HCT116 (cell line): Measurements from ENCODE around the gene DSTYK. TPM values are rescaled to one million over a fixed set of nuclear protein-coding genes. Genes with fewer than 3 reads are reported as not detected.
A peak's percentile ranks its signal among the peaks of the same experiment; 100 is the strongest.

Experiments
- ATAC-seq: fragments of 200-7000 bp; cut with Tn5 transposase; 2 replicates; pipeline ENCODE4 v1.9.1; 2020; ENCODE audit warnings: mild to moderate bottlenecking, moderate library complexity
- BruUV-seq: library from RNA; stranded (reverse); fragments of 400-500 nt; replicated peaks from 2 replicates; lab custom pipeline; 2021; lab: Mats Ljungman, UMichigan
- CTCF ChIA-PET: fragments of 300-600 bp; sonication (Branson Sonifier 250); formaldehyde crosslinking; loops from one replicate; lab custom pipeline; 2021; ENCODE audit warnings: antibody characterized with exemption; lab: Charles Lee
- POLR2A ChIA-PET: fragments of 300-600, 350-600 bp; sonication (Branson Sonifier 250); formaldehyde crosslinking; loops from one replicate; lab custom pipeline; 2021; ENCODE audit warnings: antibody characterized with exemption; lab: Charles Lee
- RAD21 ChIA-PET, 2 experiments: fragments of 300-600 bp; sonication (Branson Sonifier 250); formaldehyde crosslinking; loops; one replicate each; lab custom pipeline; 2023; ENCODE audit warnings: low total read pairs in 2 of 2; ENCODE audit not compliant: uncharacterized antibody in 2 of 2, unreplicated experiment in 2 of 2, low non-redundant PET in 1 of 2; lab: Charles Lee
- DNase-seq: peaks from one replicate; pipeline ENCODE4 v3.0.0-alpha.2; 2010; ENCODE audit warnings: low read depth, low spot score
- H2AFZ ChIP-seq: fragments of 200-600 bp; shearing (Covaris generic), sonication (generic); 2 replicates; pipeline ENCODE4 v1.6.1; 2017; ENCODE audit warnings: low read depth, mixed run types, mixed read lengths, antibody characterized with exemption, low read length; ENCODE audit not compliant: poor library complexity, severe bottlenecking
- H3K27ac ChIP-seq: 2 replicates; pipeline ENCODE4 v1.5.1; 2012; ENCODE audit warnings: low read depth, low read length
- H3K27me3 ChIP-seq: fragments of 200-600 bp; sonication (generic); 2 replicates; pipeline ENCODE4 v1.6.1; 2016; ENCODE audit warnings: mixed run types, low read length, mixed read lengths; ENCODE audit not compliant: insufficient read depth
- H3K36me3 ChIP-seq, 2 experiments: fragments of 200-500 bp in 1 of 2; fragments of 200-600 bp in 1 of 2; sonication (Bioruptor generic) in 1 of 2; sonication (generic) in 1 of 2; 2 replicates each; pipeline versions ENCODE4 v1.5.1 to v1.6.1; 2014 to 2016; ENCODE audit warnings: low read length in 2 of 2, inconsistent platforms in 1 of 2, mixed read lengths in 1 of 2, mixed run types in 1 of 2; ENCODE audit not compliant: insufficient read depth in 2 of 2, control insufficient read depth in 1 of 2
- H3K4me1 ChIP-seq, 2 experiments: fragments of 200-600 bp in 1 of 2; sonication (generic) in 1 of 2; 2 replicates each; pipeline versions ENCODE4 v1.5.1 to v1.6.1; 2012 to 2017; ENCODE audit warnings: low read length in 2 of 2, inconsistent platforms in 1 of 2, mild to moderate bottlenecking in 1 of 2, mixed read lengths in 1 of 2, mixed run types in 1 of 2, moderate library complexity in 1 of 2; ENCODE audit not compliant: insufficient read depth in 2 of 2, control insufficient read depth in 1 of 2
- H3K4me2 ChIP-seq: fragments of 200-600 bp; sonication (generic); 2 replicates; pipeline ENCODE4 v1.6.1; 2017; ENCODE audit warnings: mixed run types, low read length, mixed read lengths
- H3K4me3 ChIP-seq, 2 experiments: fragments of 200-600 bp in 1 of 2; sonication (generic) in 1 of 2; replicated peaks in 1 of 2; 2 replicates each; pipeline ENCODE4 v1.5.1; 2011 to 2016; ENCODE audit warnings: low read length in 2 of 2, control low read depth in 1 of 2, low read depth in 1 of 2, mild to moderate bottlenecking in 1 of 2, mixed read lengths in 1 of 2, mixed run types in 1 of 2
- H3K79me2 ChIP-seq: fragments of 200-600 bp; sonication (generic); 2 replicates; pipeline ENCODE4 v1.6.1; 2017; ENCODE audit warnings: mild to moderate bottlenecking, mixed run types, low read length, moderate library complexity, mixed read lengths; ENCODE audit not compliant: insufficient read depth
- H3K9ac ChIP-seq: fragments of 200-600 bp; sonication (generic); 2 replicates; pipeline ENCODE4 v1.6.1; 2016; ENCODE audit warnings: low read length, mixed read lengths
- H3K9me2 ChIP-seq: fragments of 200-600 bp; sonication (generic), shearing (Covaris generic); 2 replicates; pipeline ENCODE4 v1.6.1; 2017; ENCODE audit warnings: mixed run types, mild to moderate bottlenecking, moderate library complexity; ENCODE audit not compliant: insufficient read depth
- H3K9me3 ChIP-seq, 2 experiments: fragments of 200-500 bp in 1 of 2; fragments of 200-600 bp in 1 of 2; sonication (Bioruptor generic) in 1 of 2; sonication (generic) in 1 of 2; 2 replicates each; pipeline ENCODE4 v1.6.1; 2014 to 2017; ENCODE audit warnings: low read length in 2 of 2, mixed read lengths in 2 of 2, inconsistent platforms in 1 of 2, low read depth in 1 of 2, mild to moderate bottlenecking in 1 of 2, mixed run types in 1 of 2, moderate library complexity in 1 of 2; ENCODE audit not compliant: control insufficient read depth in 1 of 2, insufficient read depth in 1 of 2
- H4K20me1 ChIP-seq: fragments of 200-600 bp; sonication (generic), shearing (Covaris generic); 2 replicates; pipeline ENCODE4 v1.6.1; 2017; ENCODE audit warnings: mixed run types, mild to moderate bottlenecking, moderate library complexity; ENCODE audit not compliant: insufficient read depth
- ATF3 ChIP-seq: IDR thresholded peaks from 2 replicates; pipeline ENCODE4 v1.6.1; 2012
- CBX3 ChIP-seq: IDR thresholded peaks from 2 replicates; pipeline ENCODE4 v1.6.1; 2012; ENCODE audit warnings: low read depth
- CEBPB ChIP-seq: IDR thresholded peaks from 2 replicates; pipeline ENCODE4 v1.6.1; 2012; ENCODE audit warnings: low read depth
- CTCF ChIP-seq, 3 experiments: fragments of 200-600 bp in 1 of 3; sonication (generic) in 1 of 3; IDR thresholded peaks in 2 of 3; conservative IDR thresholded peaks in 1 of 3; 2 replicates each; pipeline ENCODE4 v1.5.1; 2012 to 2017; ENCODE audit warnings: low read depth in 2 of 3, low read length in 2 of 3, antibody characterized with exemption in 1 of 3, borderline replicate concordance in 1 of 3, control low read depth in 1 of 3, mild to moderate bottlenecking in 1 of 3, mixed read lengths in 1 of 3, mixed run types in 1 of 3, moderate library complexity in 1 of 3; ENCODE audit not compliant: insufficient read depth in 1 of 3
- EGR1 ChIP-seq: IDR thresholded peaks from 2 replicates; pipeline ENCODE4 v1.6.1; 2012; ENCODE audit warnings: low read depth
- ELF1 ChIP-seq: IDR thresholded peaks from 2 replicates; pipeline ENCODE4 v1.6.1; 2012; ENCODE audit warnings: low read depth, borderline replicate concordance
- JUND ChIP-seq: IDR thresholded peaks from 2 replicates; pipeline ENCODE4 v1.6.1; 2012
- MAX ChIP-seq: IDR thresholded peaks from 2 replicates; pipeline ENCODE4 v1.6.1; 2012
- POLR2A ChIP-seq: IDR thresholded peaks from 2 replicates; pipeline ENCODE4 v1.7.0; 2011; ENCODE audit warnings: borderline replicate concordance; ENCODE audit not compliant: insufficient read depth, insufficient read length; ENCODE audit errors: extremely low read depth
- REST ChIP-seq: IDR thresholded peaks from 2 replicates; pipeline ENCODE4 v1.6.1; 2012; ENCODE audit warnings: low read depth
- SIN3A ChIP-seq: IDR thresholded peaks from 2 replicates; pipeline ENCODE4 v1.6.1; 2012; ENCODE audit warnings: low read depth
- SP1 ChIP-seq: IDR thresholded peaks from 2 replicates; pipeline ENCODE4 v1.6.1; 2012; ENCODE audit warnings: low read depth
- SRF ChIP-seq: IDR thresholded peaks from 2 replicates; pipeline ENCODE4 v1.6.1; 2012; ENCODE audit warnings: low read depth
- YY1 ChIP-seq: IDR thresholded peaks from 2 replicates; pipeline ENCODE4 v1.6.1; 2011; ENCODE audit warnings: low read length, low read depth, moderate library complexity, mild to moderate bottlenecking; ENCODE audit not compliant: insufficient replicate concordance; ENCODE audit errors: extremely low read depth
- ZBTB33 ChIP-seq: IDR thresholded peaks from 2 replicates; pipeline ENCODE4 v1.6.1; 2011; ENCODE audit warnings: mild to moderate bottlenecking, low read length, moderate library complexity; ENCODE audit not compliant: insufficient replicate concordance; ENCODE audit errors: extremely low read depth
- ZNF274 ChIP-seq: fragments of 200-500 bp; sonication (Bioruptor generic); IDR thresholded peaks from 2 replicates; pipeline ENCODE4 v1.6.1; 2014; ENCODE audit warnings: mild to moderate bottlenecking, low read depth, low read length, inconsistent platforms
- intact Hi-C: fragments of 100-400 bp; cut with micrococcal nuclease; formaldehyde crosslinking; loops from 2 replicates; pipeline ENCODE4 v1.10.0; 2022
- total RNA-seq: library from RNA; stranded (reverse); gene quantifications from one replicate; pipeline ENCODE4 v1.2.1, GENCODE V29; 2021; ENCODE audit not compliant: unreplicated experiment

The DSTYK gene
- total RNA-seq, 1 experiment from 2014 or later: 6.6 TPM

- H3K9ac ChIP-seq: peak overlapping the region; percentile 81
- H3K4me2 ChIP-seq: peak overlapping the region; percentile 97
- BruUV-seq: TSS peak; percentile 80
- no peaks in the 10 kb centered on the region for H3K9me2 ChIP-seq
- H3K36me3 ChIP-seq: no peaks in the 10 kb centered on the region
- intact Hi-C loops: loop anchor here (1.0 to 2.0 kb wide), 3 partner anchors 19 to 134 kb away; partner anchors contain the start of gene DSTYK
- peak; percentile 35 for ATAC-seq
- no peak for DNase-seq
- TF ChIP-seq EGR1 (no peak), ZNF274 (no peak), JUND (peak; percentile 8; the same call in 1 of the 2 replicates), SIN3A (no peak), MAX (no peak), REST (no peak), ELF1 (no peak), POLR2A (no peak), ZBTB33 (peak; percentile 2), YY1 (no peak), SRF (no peak), CTCF (IDR thresholded peaks at IDR 0.05 in 2 of 3, conservative IDR thresholded peaks at IDR 0.05 in 1 of 3; ENCODE audit: borderline replicate concordance in 1 of 3, insufficient read depth in 1 of 3, low read depth in 2 of 3, low read length in 2 of 3) (no peak), CBX3 (no peak), SP1 (no peak), CEBPB (no peak), ATF3 (no peak)
- peak overlapping the region; percentile 70; the same call in 1 of the 2 replicates for H3K27ac ChIP-seq
- ChIA-PET POLR2A (interaction anchor here (1.2 kb wide), 2 partner anchors 24 to 76 kb away, joined by 3 read pairs; no protein-coding TSS in a partner anchor), RAD21 (no interaction called here), CTCF (interaction anchor here (2.0 to 2.7 kb wide), 4 partner anchors 19 to 134 kb away, joined by 6 to 9 read pairs (median 8); partner anchors contain the start of gene TMCC2)
- H3K9me3 ChIP-seq: no peaks in the 10 kb centered on the region
- no peaks in the 10 kb centered on the region for H3K27me3 ChIP-seq
- no peaks in the 10 kb centered on the region for H4K20me1 ChIP-seq
- peaks cover 7 to 22% of the 10 kb centered on the region in 2 experiments; a peak in 3 of 4 replicates for H3K4me1 ChIP-seq
- H2AFZ ChIP-seq: peak overlapping the region; percentile 98
- peak overlapping the region; percentile 90 to 98 for H3K4me3 ChIP-seq
- H3K79me2 ChIP-seq: peaks cover 43% of the 10 kb centered on the region
Observed at GRCh38 chr1:205122489-205122882, 89.0 kb downstream of the DSTYK start.
